GM12801 (cell line): ENCODE results near the gene THRB.

Experiments
- CTCF ChIP-seq: IDR thresholded peaks from one replicate; pipeline ENCODE4 v1.5.1; 2011; ENCODE audit warnings: control low read depth; ENCODE audit not compliant: insufficient read length; ENCODE audit errors: extremely low read depth

Gene THRB

GRCh38 chr3:24192469-24193056, 302.1 kb downstream of the THRB start:
- no peak for TF ChIP-seq CTCF

GRCh38 chr3:24191801-24192403, 302.7 kb downstream of the THRB start:
- TF ChIP-seq CTCF = no peak

- TF ChIP-seq CTCF = no peak
Measured at GRCh38 chr3:24190256-24190655, 304.4 kb downstream of the THRB start.

GRCh38 chr3:24185738-24186384, 308.8 kb downstream of the THRB start:
- TF ChIP-seq CTCF = no peak

- TF ChIP-seq CTCF = no peak
Measured at GRCh38 chr3:24184528-24185176, 310.0 kb downstream of the THRB start.

- TF ChIP-seq CTCF = no peak
Measured at GRCh38 chr3:24182756-24183155, 311.9 kb downstream of the THRB start.

GRCh38 chr3:24181256-24181655, 313.4 kb downstream of the THRB start:
- TF ChIP-seq CTCF = no peak
